ENCODE results near the gene INSRR.

Gene INSRR

DNA sequence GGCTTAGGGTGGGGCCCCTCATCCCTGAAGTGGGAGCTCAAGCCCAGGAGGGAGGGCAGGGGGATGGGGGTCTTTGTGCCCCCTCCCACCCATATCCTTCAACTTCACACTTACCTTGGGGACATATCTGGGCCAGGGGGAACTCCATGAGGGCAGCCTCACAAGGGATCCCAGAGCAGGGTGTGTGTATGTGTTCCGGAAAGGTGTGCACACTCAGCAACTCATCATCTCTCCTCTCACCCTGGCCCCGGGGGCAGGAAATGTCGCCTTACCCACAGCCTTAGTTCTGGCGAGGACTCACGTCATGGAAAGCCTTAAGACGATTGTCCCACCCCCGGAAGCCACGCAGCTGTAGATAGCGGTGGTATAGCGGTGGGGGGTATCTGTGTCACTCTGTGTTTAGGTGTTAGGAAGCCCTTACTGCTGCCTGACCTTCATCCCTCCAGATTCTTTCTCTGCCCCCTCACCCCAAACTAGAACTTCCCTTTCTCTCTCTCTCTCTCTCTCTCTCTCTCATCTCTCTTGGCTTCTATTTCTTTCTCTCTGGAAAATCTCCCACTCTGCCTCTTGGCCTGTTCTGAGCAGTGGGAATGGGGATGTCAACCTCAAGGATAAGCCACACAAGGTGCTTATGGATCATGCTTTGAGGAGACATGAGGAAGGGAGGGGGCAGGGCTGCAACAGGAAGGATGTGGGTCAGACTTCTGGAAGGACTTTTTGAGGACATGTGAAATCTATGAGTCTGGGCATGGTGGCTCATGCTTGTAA lies 42.2 kb downstream of the INSRR start, which contains the start of gene SH2D2A:
TSS of gene SH2D2A (minus strand) at position 288 of the 768 bp plus-strand sequence. CDS start at position 148, 140 bp downstream.
- DNase-seq: peak; percentile 82
- Histone ChIP-seq H3K36me3 (peaks cover 14% of the 10 kb centered on the region), H3K27me3 (ENCODE audit: insufficient read depth, low read depth, severe bottlenecking) (no peaks in the 10 kb centered on the region), H3K9me3 (ENCODE audit: severe bottlenecking) (no peaks in the 10 kb centered on the region), H3K27ac (peak within 1 kb of the TSS; percentile 95), H3K4me3 (ENCODE audit: low read depth, low read length) (peak within 1 kb of the TSS; percentile 17)
- no peak for TF ChIP-seq CTCF (IDR thresholded peaks at IDR 0.05; ENCODE audit: low read depth, low read length)

GRCh38 chr1:156815961-156816422 lies 42.9 kb downstream of the INSRR start:
- Histone ChIP-seq H3K27me3 (ENCODE audit: insufficient read depth, low read depth, severe bottlenecking) (no peaks in the 10 kb centered on the region), H3K4me3 (ENCODE audit: low read depth, low read length) (peak overlapping the region; percentile 17)

GRCh38 chr1:156815307-156815826 lies 43.5 kb downstream of the INSRR start:
- peak overlapping the region; percentile 95 for H3K27ac ChIP-seq
- H3K36me3 ChIP-seq: peaks cover 24% of the 10 kb centered on the region
- H3K4me3 ChIP-seq (ENCODE audit: low read depth, low read length): peak overlapping the region; percentile 17
- TF ChIP-seq CTCF (IDR thresholded peaks at IDR 0.05; ENCODE audit: low read depth, low read length): peak; percentile 41; the same call in 1 of the 2 replicates
- H3K27me3 ChIP-seq (ENCODE audit: insufficient read depth, low read depth, severe bottlenecking): no peaks in the 10 kb centered on the region
- DNase-seq: peak; percentile 97
- H3K9me3 ChIP-seq (ENCODE audit: severe bottlenecking): no peaks in the 10 kb centered on the region

More at GRCh38 chr1:156815961-156816422, 42.9 kb downstream of the INSRR start:
- Histone ChIP-seq H3K27ac (peak overlapping the region; percentile 95), H3K36me3 (peaks cover 17% of the 10 kb centered on the region), H3K9me3 (ENCODE audit: severe bottlenecking) (no peaks in the 10 kb centered on the region)
- no peak for TF ChIP-seq CTCF (IDR thresholded peaks at IDR 0.05; ENCODE audit: low read depth, low read length)
- peak; percentile 60 for DNase-seq

DNA sequence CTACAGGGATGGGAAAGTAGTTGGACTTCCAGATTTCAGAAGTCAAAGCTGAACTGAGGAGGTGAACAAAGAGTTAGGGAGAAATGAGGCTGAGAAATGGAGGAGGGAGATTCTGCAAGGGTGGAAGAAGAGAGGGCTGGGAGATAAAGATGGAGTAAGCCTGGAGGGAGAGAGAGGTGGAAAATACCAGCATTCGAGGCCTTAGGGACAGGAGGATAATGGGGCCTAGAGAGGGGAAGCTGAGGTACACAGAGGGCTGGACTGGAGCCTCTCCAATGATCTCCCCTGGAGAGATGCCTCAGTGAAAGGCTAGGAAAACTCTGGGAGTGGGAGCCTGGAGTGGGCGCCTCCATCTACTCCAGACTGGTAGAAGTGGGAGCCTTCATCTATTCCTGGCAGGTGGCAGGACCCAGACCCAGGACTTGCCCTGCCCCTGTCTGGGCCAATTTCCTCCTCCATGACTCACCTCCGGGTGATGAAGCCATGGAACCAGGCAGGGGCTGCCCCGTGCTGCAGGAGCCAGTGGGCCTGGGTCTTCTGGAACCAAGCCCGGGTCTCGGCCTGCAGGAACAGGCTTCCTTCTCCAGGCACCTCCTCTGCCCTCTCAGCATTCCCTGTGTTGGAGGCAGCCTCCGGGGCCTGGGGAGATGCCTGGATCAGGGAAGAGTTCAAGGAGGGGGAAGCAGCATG lies 44.2 kb downstream of the INSRR start:
- H3K9me3 ChIP-seq (ENCODE audit: severe bottlenecking): no peaks in the 10 kb centered on the region
- TF ChIP-seq CTCF (IDR thresholded peaks at IDR 0.05; ENCODE audit: low read depth, low read length): no peak
- DNase-seq: no peak
- H3K27ac ChIP-seq: peak overlapping the region; percentile 95
- H3K36me3 ChIP-seq: peaks cover 30% of the 10 kb centered on the region
- peak overlapping the region; percentile 65 for H3K4me3 ChIP-seq (ENCODE audit: low read depth, low read length)
- no peaks in the 10 kb centered on the region for H3K27me3 ChIP-seq (ENCODE audit: insufficient read depth, low read depth, severe bottlenecking)

DNA sequence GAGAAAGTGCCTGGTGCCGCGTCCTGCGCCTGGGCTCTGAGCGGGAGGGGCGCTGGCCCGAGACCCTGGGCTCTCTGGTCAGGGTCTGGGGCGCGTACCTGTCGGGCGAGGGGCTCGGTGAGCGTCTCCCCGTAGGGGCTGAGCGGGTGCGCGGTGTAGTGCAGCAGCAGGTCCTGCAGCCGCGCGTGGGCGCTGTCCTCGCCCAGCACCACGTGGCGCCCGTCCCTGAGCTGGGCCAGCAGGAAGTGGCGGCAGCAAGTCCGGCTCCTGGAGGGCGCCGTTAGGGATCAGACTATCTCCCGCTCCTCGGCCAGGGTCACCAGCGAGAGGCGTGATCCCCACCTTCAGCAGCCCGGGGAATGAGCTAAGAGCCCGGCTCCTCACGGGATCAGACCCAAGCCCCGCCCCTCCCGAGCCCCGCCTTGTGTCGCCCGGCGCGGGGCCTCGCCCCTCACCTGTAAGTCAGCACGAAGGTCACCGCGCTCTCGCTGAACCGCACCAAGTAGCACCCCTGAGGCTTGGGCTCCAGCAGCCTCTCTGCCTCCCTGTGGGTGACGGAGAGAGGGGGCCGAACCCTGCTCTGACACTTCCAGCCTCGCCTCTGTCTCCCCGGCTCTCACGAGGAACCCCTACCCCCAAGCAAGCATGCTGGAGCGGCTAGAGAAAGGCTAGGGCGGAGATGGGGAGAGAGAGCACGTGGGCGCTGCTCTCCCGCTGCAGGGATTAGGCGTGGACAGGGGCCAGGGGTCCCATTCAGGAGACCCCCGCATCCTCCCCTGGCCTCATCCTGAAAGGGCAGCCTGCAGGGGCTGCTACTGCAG lies 45.0 kb downstream of the INSRR start:
- H3K27ac ChIP-seq: peak overlapping the region; percentile 95
- no peaks in the 10 kb centered on the region for H3K27me3 ChIP-seq (ENCODE audit: insufficient read depth, low read depth, severe bottlenecking)
- peak; percentile 98 for TF ChIP-seq CTCF (IDR thresholded peaks at IDR 0.05; ENCODE audit: low read depth, low read length)
- no peaks in the 10 kb centered on the region for H3K9me3 ChIP-seq (ENCODE audit: severe bottlenecking)
- DNase-seq: peak; percentile 99
- H3K4me3 ChIP-seq (ENCODE audit: low read depth, low read length): peak overlapping the region; percentile 65
- H3K36me3 ChIP-seq: peaks cover 33% of the 10 kb centered on the region
